Endothelial cell of umbilical vein (primary cell): ENCODE data around the gene LRP11.

Source experiments
- CTCF ChIP-seq, 2 donors: IDR thresholded peaks; 1 replicate in 1 of 2; 2 replicates in 1 of 2; pipeline ENCODE4 v1.5.1; 2011; ENCODE audit warnings: low read length in 2 of 2, mild to moderate bottlenecking in 2 of 2, moderate library complexity in 2 of 2, control low read depth in 1 of 2, inconsistent platforms in 1 of 2, low read depth in 1 of 2; ENCODE audit not compliant: insufficient read depth in 1 of 2; ENCODE audit errors: extremely low read depth in 1 of 2
- MAX ChIP-seq: IDR thresholded peaks from 2 replicates; pipeline ENCODE4 v1.6.1; 2011; ENCODE audit not compliant: insufficient read depth, insufficient read length
- POLR2A ChIP-seq: IDR thresholded peaks from 2 replicates; pipeline ENCODE4 v1.6.1; 2012; ENCODE audit warnings: low read depth, mild to moderate bottlenecking, control low read depth, low read length
- POLR2AphosphoS5 ChIP-seq: IDR thresholded peaks from 2 replicates; pipeline ENCODE4 v1.6.1; 2012; ENCODE audit warnings: low read depth, mild to moderate bottlenecking, control low read depth, low read length, moderate library complexity; ENCODE audit not compliant: insufficient read depth

DNA sequence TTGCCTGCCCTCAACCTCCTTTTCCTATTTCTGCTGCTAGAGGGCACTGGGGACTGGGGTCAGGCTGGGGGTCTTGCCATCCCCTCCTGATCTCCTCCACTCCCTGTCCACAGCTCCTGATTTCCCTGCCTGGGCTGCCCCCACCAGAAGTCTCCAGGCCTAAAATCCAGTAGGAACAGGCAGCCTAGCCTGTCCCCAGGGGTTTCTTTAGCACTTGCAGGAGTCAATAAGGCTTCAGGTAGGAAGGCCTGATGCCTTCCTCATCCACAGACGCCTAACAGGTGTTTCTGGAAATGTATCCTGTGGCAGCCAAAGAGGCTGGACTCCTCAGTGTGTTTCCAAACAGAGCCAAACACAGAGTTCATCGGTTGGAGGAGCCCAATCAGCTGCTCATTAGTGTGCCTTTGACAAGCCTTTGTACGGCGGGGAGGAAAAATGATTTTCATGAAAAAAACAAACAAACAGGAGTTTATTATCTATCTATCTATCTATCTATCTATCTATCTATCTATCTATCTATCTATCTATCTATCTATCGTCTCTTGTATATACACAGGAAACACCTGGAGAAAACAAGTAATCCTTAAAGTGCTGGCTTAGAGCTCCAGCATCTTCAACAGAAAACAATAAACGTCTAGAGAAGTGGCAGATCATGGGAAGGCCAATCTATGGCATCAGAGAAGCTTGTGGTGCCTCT is 37.4 kb upstream of the LRP11 start:
- TF ChIP-seq POLR2AphosphoS5: no peak
- TF ChIP-seq CTCF (IDR thresholded peaks at IDR 0.05; ENCODE audit: extremely low read depth in 1 of 2, insufficient read depth in 1 of 2, low read depth in 1 of 2, low read length in 2 of 2): no peak
- no peak for TF ChIP-seq POLR2A
- TF ChIP-seq MAX: no peak
